Germinal center (tissue), 1 donor: Measurements from ENCODE around the gene NPC2.
"Not testable (repeated sequence)": the region's sequence is repeated elsewhere in the genome, so short reads cannot be mapped to it uniquely, and the experiment has no call there.

ENCODE experiments used
- DNase-seq: peaks from one replicate; pipeline ENCODE4 v3.0.0; 2012; ENCODE audit warnings: mixed read lengths, low spot score

NPC2 gene

DNA sequence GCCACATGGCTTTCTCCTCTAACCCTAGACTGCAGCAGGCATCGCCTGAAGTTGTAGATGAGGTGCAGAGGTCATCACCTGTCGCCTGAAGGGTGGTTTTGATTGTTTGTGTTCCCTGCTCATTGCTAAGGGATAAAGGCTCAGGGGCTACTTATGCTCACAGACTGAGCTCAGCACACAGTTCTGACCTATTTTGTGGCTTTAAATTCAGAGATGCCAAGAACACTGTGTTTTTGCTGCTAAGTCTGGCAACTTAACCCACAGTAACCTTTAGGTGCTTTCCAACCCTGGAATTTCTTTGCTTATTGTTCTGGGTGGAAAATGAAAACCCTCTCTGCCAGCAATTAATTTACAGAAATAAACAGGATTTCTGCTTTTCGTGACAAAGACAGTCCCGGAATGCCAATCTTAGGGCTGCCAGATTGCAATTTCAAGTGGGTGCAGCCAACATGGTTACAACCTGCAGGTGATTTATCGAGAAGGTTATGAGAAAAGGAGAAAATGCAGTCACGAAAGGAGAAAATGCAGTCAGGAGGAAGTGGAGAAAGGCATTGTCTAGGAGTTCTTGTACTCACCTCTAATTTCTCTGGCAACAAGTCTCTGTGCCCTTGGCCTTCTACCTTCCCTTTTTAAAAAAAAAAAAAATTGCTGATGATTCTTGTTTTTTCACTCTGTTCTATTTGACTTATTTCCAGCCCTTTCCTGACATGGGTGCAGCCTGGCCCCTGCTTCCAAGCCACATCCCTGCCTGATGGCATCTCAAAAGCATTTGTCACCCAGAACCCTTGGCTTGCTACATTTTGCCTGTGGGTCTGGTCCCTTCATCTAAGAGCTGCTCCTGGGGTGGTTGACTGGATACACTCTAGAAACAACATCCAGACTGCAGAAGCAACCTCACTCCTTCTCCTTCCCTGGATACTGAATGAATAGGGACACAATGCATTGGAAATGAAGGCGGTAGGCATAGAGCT, 23.3 kb downstream of the NPC2 start:
- no peak for DNase-seq

DNA sequence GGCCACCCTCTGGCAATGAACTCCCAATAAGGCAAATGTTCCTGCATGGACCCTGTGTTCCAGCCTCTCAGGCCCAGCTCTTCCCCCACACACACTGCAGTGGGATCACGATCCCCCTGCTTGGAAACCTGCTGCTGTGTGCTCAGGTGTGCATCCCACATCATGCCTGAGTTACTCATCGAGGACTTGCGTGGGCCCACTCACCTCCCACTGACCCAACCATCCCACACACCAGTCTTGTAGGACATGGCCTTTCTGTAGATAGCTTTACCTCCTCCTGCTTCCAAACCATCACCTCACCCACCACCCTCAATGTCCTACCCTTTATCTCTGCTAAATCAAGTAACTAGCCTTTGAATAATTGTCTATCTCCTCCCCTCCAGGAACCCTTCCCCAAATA, 24.6 kb downstream of the NPC2 start:
- DNase-seq, result no peak

DNA sequence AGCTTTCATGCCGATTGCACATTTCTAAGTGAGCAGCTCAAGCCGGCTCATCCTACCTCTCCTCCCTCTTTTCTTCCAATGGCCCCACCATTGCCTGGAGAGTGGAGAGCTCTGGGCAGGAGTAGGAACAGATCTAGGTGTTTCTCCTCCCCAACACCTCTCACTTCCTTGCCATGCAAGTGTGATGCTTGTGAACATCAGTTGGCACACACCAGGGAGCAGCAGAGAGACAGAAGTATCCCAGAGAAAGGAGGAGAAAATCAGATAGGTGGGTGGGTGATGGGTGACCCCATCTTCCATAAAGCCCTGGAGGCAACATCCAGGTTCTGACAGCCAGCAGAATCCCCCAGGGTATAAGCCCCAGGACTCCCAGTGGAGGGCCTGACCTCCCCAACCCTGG, 27.8 kb downstream of the NPC2 start:
- DNase-seq, result no peak

DNA sequence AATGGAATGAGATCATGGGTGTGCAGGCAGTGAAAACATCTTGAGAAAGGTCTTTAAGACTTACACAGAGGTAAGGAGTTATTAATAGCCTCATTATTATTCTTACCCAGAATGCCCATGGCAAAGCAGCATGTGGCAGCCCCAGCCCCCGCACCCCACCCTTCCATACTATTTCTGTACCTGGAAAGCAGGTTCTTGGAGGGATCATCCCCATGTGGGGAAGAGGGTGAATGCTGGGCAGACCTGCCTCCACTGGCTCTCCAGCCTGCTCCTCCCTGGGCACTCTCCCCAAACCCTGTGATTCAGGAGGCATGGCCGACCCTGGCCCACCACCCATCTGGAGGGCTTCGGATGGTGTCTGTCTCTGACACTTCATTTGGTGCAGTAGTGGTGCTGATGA, 28.3 kb downstream of the NPC2 start:
- DNase-seq, result no peak

DNA sequence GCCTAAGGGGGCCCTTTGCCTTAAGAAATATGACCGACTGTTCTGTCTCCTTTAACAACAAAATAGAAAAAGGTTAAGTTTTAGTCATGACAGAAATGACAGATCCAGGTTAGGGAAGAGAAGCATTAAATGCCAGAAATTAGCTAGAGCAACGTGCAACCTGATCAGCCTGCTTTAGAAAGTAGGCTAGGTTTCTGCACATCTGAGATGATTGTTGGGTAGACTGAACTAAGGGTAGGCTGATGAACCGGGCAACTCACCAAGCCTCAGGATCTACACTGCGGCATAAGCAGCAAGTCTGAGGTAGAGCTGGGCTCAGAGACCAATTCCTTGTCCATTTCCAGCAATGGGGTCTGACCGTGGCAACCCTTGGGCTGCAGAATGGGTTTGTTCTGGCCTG, 29.4 kb downstream of the NPC2 start:
- no peak for DNase-seq

DNA sequence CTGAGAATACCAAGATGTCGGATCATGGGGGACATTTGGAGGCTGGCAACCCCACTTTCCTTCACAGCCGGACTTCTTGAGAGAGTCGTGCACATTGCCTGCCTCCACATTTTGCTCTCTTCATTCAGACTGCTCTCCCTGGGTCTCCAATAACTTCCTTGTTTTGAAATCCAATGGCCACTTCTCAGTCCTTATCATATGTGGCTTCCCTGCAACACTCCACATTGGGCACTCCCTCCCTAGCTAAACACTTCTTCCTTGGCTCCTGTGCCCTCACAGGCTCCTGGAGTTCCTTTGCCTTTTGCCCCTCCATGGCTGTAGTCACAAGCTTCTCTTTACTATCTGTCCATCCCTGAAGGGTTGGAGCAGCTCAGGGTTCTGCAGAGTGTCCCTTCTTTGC, 30.1 kb downstream of the NPC2 start:
- DNase-seq, result no peak

DNA sequence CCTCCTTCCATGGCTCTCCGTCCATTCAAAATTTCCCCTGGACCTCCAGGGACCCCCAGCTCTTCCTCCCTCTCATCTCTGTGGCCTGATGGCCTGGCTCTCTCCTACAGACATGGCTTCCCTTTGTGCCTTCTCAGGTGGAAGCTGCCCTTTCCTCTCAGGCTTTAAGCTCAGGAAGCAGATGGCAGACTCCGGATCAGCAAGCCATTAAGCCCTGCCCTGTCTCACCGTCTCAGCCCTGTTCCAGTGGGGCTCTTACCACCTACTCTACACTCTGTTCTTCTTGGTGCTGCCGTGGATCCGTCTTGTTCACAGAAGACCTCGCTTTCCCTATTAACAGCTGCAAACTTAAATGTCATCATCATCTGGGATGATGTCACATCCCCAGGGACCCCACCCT, 33.1 kb downstream of the NPC2 start:
- DNase-seq, result no peak

DNA sequence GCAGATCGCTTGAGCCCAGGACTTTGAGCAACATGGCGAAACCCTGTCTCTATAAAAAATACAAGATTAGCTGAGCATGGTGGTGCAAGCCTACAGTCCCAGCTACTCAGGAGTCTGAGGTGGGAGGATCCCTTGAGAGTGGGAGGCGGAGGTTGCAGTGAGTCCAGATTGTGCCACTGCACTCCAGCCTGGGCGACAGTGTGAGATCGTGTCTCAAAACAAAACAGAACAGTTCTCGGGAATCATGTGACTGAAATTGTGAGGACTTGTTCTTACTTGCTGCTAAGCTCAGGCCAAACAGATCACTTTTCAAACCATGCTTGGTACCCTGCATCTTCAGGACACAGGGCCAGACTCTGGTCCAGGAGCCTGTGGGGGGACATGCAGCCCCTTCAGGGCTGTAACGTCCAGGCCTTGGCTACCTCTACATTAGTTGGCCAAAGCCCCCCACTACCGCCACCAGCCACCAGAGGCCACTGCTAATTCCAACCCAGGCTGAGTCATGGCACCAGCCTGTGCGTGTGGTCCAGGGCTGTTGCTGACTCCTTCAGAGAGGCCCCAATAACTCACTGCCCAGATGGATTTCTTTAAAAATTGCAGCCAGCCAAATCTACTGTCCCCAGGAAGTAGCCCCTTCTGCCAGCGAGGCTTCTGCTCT, 33.7 kb downstream of the NPC2 start:
- peak; percentile 24 for DNase-seq

DNA sequence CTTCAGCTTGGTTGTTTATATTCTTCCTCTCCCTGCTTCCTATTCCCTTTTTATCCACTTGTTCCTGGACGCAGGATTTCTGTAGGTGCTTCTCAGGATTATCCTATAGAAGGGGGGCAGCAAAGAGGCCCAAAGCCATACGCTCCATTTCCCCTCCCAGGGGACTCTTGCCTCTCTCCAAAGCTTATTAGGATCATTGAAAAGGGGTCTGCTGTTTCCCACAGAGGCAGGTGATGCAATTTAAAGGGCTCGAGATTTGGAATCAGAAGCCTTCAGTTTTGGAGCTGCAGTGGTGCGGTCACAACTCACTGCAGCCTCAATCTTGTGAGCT, 35.6 kb downstream of the NPC2 start:
- no peak for DNase-seq

DNA sequence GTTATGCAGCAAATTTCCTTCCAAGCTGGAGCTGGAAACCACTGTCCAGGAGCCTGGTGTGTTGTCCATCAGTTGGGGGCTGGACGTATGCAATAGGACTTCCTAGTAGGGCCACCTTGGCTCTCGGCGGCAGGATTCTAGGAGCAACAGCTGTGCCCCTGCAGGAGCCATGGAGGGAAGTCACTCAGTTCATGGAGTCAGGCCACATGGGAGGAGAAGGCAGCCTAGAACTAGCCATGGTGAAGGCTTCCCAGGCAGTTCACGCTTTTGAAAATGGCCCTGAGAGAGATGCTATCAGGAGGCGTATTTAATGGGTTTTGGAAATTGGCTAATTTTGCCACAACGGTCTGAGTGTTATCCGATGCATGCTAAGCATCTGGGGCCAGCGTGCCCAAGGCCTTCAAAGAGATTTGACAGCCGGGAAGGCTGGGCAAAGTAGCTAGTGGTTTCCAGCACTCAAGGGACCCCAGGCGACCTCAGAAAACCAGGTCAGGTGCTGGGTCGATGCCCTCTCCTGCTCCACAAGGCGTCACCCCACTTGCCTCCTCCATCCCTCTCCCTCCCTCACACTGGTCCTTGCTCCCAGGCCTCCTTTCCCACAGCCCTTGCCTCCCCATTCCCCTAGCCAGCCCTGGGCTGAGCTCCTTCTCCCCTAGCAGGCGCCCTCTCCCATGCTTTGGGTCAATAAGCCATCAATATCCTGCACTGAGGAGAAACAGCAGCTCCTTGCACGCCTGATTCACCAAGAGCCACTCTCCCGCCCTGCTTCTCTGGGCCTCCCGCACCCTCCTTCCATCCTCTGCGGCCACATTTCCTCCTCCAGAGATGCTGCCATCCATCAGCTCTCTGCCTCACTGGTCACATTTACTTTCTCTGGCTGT, 36.2 kb downstream of the NPC2 start:
- no peak for DNase-seq

DNA sequence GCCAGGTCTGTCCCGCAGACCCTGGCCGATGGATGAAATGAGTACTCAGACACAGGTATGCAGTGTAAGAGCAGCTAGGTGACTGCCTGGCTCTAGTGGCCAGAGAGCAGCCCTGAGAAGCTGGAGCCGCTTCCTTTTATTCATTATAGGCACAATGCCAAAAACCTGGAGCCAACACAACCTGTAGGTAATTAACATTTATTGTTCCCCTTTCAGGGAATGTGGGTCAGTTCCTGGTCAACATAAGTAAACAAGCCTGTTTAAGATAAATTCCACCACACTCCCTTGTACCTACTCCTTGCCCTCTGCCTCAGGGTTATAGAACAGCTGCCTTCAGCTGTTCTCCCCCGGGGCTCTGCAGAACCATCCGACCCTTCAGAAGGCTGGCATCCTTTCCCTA, 38.7 kb downstream of the NPC2 start:
- not testable (repeated sequence) for DNase-seq

DNA sequence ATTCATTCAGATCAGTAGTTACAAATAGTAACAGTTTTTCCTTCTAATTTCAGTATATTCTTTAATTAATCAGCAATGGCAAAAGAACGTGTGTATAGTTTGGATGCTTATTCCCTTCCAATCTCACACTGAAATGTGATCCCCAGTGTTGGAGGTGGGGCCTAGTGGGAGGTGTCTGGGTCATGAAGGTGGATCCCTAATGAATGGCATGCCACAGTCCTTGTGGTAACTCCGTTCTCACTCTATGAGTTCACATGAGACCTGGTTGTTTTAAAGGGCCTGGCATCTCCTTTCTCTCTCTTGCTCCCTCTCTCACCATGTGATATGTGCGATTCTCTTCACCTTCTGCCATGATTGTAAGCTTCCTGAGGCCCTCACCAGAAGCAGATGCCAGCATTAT, 48.2 kb downstream of the NPC2 start:
- no peak for DNase-seq

DNA sequence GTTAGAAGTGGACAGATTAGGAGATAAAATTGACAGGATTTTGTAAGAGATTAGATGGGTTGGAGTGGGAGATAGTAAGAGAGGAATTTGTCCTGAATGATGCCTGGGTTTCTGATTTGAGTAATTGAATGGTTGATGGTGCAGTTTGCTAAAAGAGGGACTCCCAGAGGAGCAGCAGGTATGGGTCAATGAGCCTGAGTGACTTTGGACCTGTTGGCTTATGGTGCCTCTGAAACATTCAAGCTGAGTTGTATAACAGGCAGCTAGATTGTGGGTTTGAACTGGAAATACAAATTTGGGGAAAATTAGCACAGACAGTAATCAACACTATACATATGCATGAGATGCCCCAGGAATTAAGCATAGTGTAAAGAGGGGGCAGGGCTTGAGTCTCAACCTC, 50.3 kb downstream of the NPC2 start:
- DNase-seq, result no peak

DNA sequence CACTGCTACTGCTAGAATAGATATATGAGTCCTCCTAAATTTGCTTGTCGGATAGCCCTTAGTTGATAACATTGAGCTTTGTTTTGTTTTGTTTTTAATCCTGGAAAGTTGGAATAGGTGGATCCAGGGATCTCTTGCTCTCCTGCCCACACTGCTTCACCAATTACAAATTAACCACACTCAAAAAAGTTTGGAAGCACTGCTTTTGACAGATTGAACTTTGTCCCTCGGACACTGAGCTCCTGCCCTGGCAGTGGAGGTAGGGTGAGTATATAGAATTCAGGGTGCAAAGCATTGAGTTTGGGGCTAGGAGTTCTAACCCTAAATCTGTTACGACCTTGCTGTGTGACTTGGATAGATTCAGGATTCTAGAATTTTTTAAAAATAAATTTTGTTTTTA, 52.0 kb downstream of the NPC2 start:
- DNase-seq, result no peak

DNA sequence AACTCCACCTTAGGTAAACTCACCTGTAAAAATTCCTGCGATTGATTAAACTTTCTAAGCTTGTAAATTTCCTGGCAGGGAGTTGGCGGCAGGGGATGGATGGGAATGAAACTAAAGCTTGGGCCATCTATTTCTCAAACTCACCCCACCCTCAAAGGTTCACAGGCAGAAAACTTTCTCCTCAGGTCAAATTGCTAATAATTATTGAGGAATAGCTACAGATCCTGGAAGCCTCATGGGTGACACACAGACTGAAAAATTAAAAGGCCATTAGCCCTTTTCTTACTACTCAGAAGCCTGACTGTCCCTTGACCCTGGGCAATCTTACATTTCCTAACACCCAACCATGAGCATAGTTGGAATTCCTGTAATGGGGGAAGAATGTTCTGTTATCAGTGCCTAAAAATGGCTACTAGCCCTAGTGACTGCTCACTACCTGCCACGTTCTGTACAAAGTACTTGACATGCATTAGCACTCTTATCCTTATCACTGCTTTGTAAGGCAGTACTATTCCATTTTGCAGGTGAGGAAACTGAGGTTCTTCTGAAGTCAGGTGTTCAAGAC, 54.7 kb downstream of the NPC2 start:
- DNase-seq, result no peak

DNA sequence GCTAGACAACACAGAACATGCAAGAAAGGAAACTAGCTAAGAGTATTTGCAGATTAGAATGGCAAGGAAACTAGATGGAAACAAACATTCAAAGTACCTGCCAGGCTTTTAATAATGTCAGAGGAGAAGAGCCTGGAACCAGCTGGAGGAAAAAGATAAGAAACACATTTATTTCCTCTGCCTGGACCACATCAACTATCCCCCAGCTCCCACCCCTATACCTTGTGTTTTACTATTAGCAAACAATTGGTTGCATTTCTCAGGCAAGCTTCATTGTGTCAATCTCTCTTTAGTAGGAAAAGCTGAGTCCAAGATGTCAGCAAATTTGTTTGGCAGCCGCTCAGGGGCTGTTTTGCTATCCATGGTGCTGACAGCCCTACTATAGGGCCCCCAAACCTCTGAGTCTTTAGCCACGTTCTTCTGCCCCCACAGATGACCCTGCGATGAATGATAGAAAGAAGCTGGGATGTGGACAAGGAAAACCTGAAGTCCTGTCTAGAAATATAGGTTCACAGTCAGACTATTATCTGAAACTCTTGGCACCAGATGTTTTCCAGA, 55.5 kb downstream of the NPC2 start:
- DNase-seq, result no peak

DNA sequence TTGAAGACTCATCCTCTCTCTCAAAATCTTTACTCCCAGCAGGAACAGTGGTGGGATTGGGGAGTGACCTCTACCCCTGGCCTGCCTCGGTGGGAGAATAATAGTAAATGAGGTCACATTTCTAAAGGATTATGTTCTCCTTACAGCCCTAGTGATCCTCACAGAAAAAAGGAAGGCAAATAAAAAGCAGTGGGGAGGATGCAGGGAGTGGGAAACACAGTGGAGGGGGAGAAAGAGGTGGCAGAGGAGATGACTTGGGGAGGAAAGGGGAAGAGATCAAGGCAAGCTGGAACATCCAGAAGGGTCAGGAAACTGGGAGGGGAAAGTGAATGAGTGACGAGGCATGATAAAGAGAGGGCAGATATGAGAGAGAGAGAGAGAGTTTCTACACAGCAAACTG, 58.8 kb downstream of the NPC2 start:
- DNase-seq, result no peak

DNA sequence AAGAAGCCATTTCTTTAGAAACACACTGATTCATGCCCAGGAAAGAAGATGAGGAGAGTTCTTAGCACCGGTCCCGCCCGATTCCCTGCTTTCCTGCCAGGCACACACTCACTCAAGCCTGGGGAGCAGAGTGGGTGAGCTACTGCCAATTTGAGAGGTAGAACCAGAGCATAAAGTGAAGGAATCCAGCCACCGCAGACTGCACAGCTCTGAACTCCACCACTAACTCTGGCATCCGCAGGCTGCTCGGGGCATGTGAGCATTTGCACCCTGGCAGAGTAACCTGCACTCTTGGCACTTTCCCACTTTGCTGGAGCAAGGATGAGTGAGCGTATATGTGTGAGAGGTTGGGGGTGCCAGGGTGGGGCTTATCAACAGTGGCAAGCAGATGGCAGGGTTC, 63.1 kb downstream of the NPC2 start:
- DNase-seq, result no peak
